NCI-H345 treated with DMSO at 0.1 percent for 48 hours (cell line): ENCODE measurements around the gene ZNF526.

Experiments
- DNase-seq: peaks from one replicate; lab custom pipeline; 2025; ENCODE audit not compliant: unreplicated experiment; lab: John Stamatoyannopoulos, UW

Gene ZNF526

DNA sequence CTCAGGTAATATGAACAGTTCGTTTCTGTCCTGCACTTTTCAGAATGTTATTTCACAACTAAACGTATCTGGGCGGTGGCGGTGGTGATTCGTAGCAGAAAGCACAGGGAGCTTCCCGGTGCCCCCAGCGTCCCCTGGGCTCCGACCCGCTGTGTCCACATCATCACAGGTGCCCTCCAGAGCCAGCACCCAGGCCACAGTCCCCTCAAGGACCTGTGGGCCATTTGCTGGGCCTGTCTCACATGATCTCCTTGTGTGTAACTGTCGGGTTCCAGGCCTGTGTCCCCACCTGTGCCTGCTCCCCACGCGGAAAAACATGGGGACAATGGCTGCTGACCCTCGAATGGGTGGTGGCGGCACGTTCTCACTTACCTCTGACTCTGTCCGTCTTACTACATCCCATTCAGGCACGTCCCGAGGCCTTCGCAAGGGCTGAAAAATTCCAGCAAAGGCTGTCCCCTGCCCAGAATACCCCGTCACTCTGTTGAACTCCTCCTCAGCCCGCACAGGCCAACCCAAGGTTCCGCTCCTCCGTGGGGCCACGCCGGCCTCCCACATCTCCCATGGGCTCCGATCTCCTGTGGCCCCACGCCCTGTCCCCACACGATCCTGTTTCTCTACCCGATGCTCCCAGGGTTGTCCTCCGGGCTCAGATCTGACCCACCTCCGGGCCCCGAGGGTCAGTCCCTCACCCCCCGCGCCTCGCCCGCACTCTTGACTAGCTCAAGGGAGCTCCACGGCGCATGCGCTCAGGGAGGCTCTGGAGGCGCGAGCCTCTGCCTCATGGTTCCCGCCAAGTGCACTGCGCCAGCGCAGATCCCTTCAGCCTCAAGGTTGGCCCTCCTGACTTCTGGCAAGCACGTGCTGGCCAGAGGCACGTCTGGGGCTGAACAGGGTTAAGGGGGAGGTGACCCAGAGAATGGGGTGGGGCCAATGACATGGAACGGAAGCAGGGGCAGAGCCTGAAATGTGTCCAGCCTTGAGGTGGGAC, 23.8 kb upstream of the ZNF526 start:
- DNase-seq: no peak

DNA sequence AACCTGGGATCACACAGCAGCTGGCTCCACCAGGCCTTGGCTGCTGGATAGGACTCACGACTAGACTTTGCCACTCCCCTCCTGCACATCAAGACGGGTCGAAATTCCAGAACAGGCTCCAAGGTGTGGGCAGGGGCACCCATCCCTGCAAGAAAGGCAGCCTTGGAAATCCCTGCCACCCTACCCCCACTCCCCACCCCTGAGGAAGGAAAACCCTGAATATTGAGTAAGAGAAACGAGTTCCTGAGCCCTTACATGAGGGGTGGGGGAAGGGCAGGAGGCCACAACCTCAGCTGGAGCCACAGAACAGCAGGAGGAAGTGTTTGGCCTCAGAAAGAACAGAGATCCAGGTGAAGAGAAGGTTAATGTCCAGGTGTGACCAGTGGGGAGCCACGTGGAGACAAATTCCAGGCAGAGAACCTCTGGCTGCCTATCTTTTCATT, 22.7 kb upstream of the ZNF526 start:
- DNase-seq: no peak

DNA sequence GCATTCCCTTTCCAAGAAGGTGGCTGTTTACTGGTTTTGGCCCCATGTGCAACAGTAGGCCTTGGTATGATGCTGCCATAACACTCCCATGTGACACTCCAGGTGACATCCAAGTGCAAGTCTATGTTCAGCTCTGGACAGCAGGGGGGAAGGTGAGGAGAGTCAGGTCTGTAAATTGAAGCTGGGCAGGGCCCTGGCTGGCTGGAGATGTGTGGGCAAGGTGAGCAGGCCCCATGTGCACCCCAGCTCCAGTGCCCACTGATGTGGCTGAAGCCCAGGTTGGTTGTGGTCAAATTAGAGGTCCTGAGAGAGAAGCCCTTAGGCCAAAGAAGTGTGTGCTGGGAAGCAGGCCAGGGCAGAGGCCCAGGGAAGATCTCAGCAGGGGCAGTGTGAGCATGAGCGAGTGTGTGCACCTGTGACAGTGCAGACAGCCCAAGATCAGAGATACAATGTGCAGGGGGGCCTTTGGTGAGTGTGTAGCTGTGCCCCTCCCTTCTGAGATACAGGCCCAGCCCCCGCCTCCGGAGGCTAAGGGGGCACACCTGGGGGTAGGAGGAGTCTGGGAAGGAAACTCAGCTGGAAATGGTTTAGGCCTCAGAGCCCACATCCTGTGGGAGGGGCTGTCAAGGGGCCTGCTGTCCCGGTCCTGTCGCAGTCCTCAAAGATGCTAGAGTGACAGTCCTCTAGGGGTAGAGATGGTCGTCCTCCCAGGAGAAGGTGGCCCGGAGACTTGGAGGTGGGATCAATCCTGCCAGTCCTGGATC, 21.3 kb upstream of the ZNF526 start:
- no peak for DNase-seq

DNA sequence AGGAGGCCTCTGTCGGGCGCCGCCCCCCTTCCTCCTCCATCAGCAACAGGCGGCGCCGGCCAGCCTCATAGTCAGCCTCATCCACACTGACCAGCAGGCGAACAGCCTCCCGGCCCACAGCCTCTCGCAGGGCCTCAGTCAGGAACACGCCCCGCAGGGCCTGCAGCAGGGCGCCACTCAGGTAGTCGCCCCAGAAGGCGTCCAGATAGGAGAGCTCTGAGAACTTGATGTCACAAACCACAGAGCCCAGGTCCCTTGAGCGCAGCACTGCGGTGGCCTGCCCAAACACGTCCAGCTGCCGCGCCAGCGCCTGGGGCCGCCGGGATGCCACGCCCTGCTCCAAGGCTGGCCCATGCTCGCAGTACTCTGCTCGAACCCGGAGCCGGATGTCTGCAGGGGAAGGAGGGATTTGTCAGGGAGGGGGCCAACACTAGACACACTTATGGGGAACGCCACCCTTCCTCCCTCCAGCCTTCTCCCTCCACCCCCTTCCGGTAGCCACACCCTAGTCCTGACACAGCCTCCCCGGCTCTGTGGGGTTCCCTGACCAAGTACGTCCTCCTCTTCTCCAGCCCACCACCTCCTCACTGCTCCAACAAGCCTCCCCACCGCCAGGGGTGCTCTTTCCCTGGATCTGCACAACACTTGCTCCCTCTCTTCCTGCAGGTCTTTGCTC, 20.5 kb upstream of the ZNF526 start:
- no peak for DNase-seq

DNA sequence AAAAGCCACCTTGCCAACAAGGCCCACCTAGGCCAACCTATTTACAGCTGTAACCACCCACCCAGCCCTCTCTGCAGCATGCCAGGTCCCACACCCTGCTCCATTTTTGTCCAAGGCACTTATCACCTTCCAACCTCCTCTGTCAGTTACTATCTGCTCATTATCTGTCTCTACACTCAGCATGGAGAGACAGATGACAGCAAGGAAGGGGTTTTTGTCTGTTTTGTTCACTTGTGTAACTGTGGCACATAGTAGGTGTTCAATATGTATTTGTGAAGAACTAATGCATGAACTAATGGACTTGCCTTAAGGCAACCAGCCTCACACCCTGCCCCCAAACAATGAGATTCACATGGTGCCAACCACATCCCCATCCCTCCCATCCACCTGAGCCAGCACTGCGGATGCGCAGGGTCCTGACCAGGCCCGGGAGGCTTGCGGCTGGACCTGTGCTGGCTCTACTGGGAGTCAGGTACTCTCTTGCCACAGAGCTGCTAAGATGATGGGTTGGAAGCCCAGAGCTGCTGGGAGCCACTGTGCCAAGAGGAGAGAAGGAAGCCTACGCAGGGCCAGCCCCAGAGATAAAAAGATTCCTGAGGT, 19.9 kb upstream of the ZNF526 start:
- no peak for DNase-seq

DNA sequence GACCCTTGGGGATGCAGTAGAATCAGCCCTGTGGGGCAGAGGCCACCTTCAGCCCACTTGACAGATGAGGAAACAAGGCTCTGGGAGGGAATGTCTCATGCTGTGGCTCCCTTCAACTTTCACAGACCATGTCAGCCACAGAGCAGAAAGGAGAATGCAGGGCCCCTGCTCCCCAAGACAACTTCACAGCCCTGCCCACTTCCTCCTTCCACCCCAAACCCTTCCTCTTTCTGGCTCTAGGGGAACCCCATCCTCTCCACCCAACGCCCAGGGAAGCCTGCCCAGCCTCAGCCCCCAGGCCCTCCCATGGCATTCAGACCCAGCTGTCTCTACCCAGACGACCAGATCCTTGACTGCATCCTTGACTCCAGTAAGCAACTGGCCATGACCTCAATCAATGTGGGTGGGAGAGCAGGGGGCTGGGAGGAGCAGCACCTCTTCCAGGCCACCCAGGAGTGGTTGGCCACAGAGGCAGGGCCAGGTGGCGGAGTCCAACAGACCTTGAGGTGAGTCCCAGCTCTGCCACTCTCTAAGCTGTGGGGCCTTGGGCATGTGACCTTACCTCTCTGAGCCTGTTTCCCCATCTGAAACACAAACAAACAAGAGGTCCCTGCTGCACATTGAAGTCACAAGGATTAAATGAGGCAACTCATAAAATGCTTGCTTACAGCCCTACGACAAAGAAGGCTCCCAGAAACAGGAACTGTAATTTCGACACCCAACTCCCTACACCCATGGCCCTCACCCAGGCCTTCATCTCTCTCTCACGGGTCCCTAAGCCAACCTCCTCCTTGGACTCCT, 18.4 kb upstream of the ZNF526 start:
- no peak for DNase-seq

DNA sequence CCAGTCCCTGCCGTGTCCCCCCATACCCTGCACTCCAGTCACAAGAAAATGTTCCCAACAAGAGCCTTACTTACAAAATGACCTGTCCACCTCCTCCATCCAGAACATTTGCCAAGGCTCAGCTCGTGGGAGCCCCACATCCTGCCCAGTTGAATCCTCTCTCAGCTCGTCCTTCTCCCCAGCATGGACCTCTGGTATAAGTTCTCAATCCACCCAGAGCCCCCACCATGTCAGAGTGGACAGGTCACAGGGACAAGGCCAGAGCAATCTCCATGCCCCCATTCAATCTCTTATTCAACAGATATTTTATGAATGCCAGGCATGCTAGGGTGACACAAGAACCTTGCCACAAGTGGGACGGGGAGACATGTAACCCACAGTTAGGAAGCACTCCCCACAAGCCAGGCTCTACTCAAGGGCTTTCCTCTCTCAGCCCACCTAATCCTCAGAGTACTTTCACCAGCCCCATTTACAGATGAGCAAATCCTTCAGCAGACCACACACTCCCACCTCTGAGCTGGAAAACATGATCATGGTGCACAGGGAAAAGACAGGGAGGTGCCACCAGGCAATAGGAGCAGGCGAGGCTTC, 17.7 kb upstream of the ZNF526 start:
- DNase-seq: no peak

DNA sequence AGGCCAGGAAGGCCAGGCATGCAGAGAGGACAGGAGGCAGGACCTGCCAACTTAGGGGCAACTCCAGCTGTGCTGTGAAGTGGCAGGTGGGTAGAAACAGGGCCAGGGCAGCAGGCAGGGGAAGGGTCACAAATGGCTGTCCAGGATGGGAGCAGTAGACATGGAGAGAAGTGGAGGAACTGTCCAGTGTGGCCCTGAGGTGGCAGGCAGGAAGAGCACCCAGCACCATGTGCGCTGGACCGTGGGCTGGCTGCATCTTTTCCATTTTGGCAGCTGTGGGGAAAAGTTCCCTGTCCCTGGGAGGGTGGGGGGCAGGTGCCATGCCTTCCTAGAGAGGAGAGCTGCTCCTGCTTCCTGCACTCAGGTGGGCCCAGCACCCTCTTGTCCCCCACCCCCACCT, 16.4 kb upstream of the ZNF526 start:
- no peak for DNase-seq

DNA sequence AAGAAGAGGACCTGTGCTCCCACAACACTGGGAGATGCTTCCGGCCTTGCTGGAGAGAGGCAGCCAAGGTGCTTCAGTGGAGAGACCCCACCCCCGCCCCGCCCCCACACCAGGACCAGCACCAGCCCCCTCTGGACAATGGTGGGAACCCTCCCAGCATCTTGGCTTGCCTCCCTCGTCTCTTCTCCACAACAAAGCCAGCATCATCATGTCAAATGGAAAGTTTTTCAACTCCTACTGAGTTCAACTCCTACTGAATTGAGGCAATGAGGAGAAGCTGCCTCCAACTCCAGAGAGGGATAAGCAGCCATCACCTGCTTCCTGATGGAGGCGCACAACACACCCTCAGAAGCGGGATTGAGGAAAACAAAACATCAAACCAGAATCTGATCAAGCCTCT, 15.4 kb upstream of the ZNF526 start:
- DNase-seq: no peak

DNA sequence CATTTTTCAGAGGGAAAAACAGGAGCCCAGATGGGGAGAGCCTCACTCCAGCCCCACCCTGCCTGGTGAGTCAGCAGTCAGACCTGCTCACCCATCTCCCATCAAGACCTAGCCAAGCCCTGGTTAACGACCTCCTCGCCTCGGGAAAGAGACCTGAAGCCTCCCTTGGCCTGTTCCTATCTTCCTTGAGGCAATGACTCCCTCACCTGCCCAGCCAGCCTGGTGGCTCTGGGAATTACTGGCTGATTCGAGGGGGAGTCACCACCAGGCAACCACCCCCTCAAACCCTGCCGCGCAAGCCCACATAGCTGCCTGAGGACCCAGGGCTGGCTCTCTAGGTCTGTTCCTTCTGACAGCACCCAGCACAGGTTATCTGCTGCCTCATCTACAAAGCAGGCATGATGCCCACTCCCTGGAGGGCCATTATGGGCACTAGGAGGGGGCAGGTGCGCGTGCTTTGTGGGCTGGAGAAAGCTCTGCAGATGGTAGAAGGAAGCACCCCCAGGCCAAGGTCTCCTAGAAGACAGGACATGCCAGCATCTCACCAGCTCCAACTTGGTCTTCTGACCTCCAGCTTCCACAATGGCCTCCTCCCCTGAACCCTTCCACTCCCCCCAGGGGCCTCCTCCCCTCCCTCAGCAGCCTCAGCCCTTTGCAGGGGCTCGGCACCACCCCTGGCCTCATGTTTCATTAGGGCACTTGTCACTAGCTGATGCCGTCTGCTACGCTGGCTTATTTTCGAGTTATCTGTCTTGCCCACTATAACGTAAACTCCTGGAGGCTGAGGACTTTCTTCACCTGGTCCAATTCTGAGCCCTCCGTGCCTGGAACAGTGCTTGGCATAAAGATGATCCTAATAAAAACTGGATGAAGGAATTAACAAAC, 13.0 kb upstream of the ZNF526 start:
- DNase-seq: no peak

DNA sequence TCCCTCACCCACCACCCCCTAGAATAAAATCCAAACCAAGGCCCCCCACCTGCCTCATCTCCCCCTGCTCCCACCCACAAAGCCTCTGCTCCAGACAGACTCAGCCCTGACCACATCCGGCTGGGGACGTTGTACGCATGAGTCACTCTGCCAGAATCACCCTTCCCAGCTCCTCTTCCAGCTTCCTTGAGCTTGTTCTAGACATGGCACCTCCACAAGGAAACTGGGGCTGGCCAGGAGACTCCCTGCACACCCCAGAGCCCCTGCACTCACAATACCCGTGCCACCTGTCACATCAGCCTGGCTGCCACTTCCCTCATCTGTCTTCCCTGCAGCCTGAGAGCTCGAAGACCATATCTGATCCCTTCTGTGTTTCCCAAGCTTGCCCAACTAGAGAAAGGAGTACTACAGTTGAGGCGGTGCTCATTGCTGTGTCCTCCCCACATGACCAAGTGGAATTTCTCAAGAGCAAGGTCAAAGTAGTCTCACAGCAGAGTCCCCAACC, 12.3 kb upstream of the ZNF526 start:
- DNase-seq: no peak

DNA sequence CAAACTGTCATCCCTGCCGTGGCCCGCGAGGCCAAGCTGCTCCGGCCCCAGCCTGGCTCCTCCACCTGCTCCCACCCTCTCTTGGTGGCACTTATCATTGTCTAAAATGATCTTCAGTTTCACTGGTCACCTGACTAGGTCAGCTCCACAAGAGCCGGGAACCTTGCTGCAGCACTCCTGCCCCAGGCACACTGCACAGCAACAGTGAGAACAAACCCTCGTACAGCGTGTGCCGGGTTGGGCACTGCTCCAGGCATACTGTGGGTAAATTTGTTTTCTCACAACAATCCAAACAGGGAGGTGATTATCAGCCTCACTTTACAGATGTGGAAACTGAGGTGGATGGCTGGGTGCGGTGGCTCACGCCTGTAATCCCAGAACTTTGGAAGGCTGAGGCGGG, 11.5 kb upstream of the ZNF526 start:
- no peak for DNase-seq

DNA sequence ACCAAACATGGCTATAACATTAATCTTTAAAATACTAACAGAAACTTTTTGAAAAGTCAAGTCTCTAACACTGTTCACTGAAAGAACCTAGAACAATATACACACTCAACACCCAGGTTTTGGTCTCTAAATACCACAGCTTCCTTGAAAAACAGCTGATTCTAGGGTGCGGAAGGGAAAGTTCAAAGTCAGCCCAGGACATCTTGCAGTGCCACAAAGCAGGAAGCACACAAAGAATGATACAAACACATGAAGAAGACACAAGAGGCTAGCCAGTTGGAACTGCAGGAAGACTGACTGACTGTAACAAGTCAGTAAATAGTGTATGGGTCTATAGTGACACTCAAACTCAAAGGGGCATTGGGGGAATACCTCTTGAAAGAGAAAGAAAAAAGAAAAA, 7.2 kb upstream of the ZNF526 start:
- no peak for DNase-seq

DNA sequence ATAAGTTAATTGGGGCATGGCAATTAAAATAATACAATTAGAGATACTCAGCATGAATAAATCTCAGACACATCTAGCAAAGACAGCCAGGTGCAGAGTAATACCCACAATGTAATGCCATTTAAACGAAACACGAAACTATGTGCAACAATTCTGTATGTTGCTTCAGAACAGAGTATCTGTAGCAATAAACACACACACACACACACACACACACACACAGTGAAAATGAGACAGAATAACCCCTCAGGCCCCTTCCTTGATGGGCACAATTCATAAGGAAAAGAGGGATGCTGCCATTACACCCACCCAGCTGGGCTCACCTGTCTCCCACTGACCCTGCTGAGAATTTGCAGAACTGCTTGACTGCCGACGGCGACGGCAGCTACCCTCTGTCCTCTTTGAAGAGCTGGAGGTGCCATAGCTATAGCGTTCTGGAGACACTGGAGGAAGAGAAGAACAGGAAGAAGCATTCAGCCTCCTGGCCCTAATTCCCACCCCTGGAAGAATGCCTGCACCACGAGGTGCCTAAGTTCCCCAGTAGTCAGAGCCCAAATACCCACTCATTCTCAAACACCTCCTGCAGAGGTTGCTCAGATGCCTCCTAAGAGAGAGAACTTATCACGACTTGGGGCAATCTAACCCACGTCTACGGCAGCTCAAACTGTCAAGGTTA, 5.2 kb upstream of the ZNF526 start:
- DNase-seq: no peak

DNA sequence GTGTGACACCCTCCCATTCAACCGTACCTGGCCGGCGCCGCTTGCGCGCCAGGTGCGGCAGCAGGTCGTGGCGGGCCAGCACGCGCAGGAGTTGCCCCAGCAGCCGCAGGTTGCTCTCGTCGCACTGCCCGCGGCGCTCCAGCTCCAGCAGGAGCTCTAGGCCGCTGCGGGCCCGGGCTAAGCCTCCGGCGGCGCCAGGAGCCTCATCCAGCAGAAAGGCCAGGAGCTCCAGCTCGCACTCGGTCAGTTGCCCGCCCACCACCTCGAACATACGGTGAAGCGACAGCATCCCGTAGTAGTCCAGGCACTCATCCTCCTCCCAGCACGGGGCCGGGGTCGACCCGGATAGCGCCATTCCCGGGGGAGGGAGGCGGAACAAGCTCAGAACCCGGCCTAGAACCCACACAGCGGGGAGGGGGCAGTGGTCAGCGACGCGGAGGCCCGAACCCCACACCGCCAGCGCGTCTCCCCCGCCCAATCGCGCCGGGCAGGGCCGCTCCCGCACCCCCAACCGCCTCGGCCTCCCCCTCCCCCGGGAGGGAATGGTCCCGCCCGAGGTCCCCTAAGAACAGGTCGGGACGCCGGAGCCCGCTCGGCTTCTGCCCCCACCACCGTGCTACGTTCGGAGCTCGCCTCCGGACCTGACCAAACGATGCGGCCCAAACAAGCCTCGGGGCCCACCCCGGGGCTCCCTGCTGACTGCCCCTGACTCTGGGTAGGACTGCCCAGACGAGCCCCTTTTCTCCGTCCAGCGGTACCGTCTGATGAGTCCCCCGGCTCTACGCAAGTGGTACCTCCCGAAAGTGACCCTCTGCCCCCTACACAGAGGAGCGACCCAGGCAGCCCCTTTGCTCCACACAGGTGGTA, 3.2 kb upstream of the ZNF526 start:
- DNase-seq: no peak

DNA sequence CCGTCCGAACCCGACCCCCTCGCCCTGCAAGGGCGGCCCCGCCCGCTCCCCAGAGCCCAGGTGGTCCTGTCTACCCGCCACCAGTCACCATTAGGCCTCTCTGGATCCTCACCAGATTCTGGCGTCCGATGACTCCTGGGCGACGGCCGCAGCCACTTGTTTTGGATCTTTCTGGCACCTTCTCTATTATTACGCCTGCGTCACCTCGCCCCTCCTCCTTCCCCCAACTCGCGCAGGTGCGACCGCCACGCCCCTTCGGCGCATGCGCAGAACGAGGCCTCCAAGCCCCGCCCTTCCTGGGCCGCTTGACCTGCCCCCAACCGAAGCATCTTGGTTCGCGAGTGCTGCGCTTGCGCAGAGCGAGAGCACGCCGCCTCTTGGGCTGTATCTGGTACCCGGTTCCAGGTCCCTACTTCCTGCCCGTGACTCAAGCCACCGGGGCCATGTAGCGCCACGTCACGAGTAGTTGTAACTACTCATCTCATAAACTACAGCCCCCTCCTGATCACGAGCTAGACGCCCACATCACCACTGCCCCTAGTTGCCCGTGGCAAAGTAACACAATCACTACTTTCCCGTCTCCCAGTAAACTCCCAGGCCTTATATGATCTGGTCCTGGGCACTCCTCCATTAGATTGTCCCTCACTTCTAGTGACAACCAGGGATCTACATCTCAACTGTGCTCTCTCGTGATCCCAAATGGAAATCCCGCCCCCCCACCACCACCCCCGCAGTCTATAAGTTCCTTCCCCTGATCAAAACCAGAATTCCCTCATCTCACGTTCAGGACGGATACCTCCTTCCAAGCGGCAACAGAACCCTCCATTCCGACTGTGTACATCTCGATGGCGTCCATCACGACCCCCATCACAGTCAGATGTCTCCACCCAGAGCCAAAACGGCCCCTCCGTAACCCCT, 2.3 kb upstream of the ZNF526 start, which contains the start of gene DEDD2:
DEDD2 (minus strand) TSS at position 158 of the 918 bp plus-strand sequence. CDS start 670 bp downstream, outside the sequence.
- peak; percentile 78 for DNase-seq
